SK-N-SH treated with all-trans-retinoic acid at 6 μM for 48 hours (cell line): ENCODE results near the gene DNAH8.

Experiments
- ATAC-seq: fragments of 200-7000 bp; cut with Tn5 transposase; 3 replicates; pipeline ENCODE4 v1.9.1; 2020; ENCODE audit warnings: mild to moderate bottlenecking, moderate library complexity
- ARNTL ChIP-seq: fragments of 450-650 bp; formaldehyde crosslinking; IDR thresholded peaks from 2 replicates; pipeline ENCODE4 v1.5.0; 2020; ENCODE audit warnings: low read depth, mild to moderate bottlenecking, moderate library complexity, borderline replicate concordance
- BACH2 ChIP-seq: fragments of 250-450 bp; sonication (Bioruptor Pico); IDR thresholded peaks from 2 replicates; pipeline ENCODE4 v1.9.0; 2021; ENCODE audit warnings: mild to moderate bottlenecking, borderline replicate concordance
- CSDC2 ChIP-seq: fragments of 250-450 bp; sonication (Bioruptor Pico); IDR thresholded peaks from 2 replicates; pipeline ENCODE4 v1.5.0; 2020; ENCODE audit warnings: mild to moderate bottlenecking, moderate library complexity
- ESRRG ChIP-seq: fragments of 250-450 bp; sonication (Bioruptor Pico); IDR thresholded peaks from 2 replicates; pipeline ENCODE4 v1.6.1; 2021; ENCODE audit warnings: mild to moderate bottlenecking
- GLIS3 ChIP-seq: fragments of 250-450 bp; sonication (Bioruptor Pico); IDR thresholded peaks from 2 replicates; pipeline ENCODE4 v1.5.0; 2020; ENCODE audit warnings: mild to moderate bottlenecking, moderate library complexity
- ISL1 ChIP-seq: fragments of 250-450 bp; sonication (Bioruptor Pico); IDR thresholded peaks from 2 replicates; pipeline ENCODE4 v2.1.2; 2022; ENCODE audit warnings: mild to moderate bottlenecking, moderate library complexity
- OSR1 ChIP-seq: fragments of 250-450 bp; sonication (Bioruptor Pico); IDR thresholded peaks from 2 replicates; pipeline ENCODE4 v1.8.0; 2022; ENCODE audit warnings: moderate library complexity, mild to moderate bottlenecking, inconsistent platforms
- PPARA ChIP-seq: fragments of 250-450 bp; sonication (Bioruptor Pico); IDR thresholded peaks from 2 replicates; pipeline ENCODE4 v1.5.0; 2020; ENCODE audit warnings: mild to moderate bottlenecking, borderline replicate concordance
- RARB ChIP-seq: fragments of 250-450 bp; sonication (Bioruptor Pico); IDR thresholded peaks from 2 replicates; pipeline ENCODE4 v1.8.0; 2021; ENCODE audit warnings: mild to moderate bottlenecking, moderate library complexity
- SNAI2 ChIP-seq: fragments of 250-450 bp; sonication (Bioruptor Pico); IDR thresholded peaks from 2 replicates; pipeline ENCODE4 v1.5.0; 2020; ENCODE audit warnings: mild to moderate bottlenecking, moderate library complexity
- TCF4 ChIP-seq: fragments of 250-450 bp; sonication (Bioruptor Pico); IDR thresholded peaks from 2 replicates; pipeline ENCODE4 v1.8.0; 2021; ENCODE audit warnings: mild to moderate bottlenecking, moderate library complexity, borderline replicate concordance
- TOX ChIP-seq: fragments of 250-450 bp; sonication (Bioruptor Pico); IDR thresholded peaks from 2 replicates; pipeline ENCODE4 v1.8.0; 2021; ENCODE audit warnings: mild to moderate bottlenecking, moderate library complexity, borderline replicate concordance
- ZC3H10 ChIP-seq: fragments of 250-450 bp; sonication (Bioruptor Pico); IDR thresholded peaks from 2 replicates; pipeline ENCODE4 v1.5.1; 2021; ENCODE audit warnings: mild to moderate bottlenecking, moderate library complexity
- ZFP3 ChIP-seq: fragments of 250-450 bp; sonication (Bioruptor Pico); IDR thresholded peaks from 2 replicates; pipeline ENCODE4 v1.5.0; 2020; ENCODE audit warnings: mild to moderate bottlenecking, moderate library complexity
- ZFP30 ChIP-seq: fragments of 450-650 bp; formaldehyde crosslinking; IDR thresholded peaks from 2 replicates; pipeline ENCODE4 v1.5.0; 2022; ENCODE audit warnings: mild to moderate bottlenecking, moderate library complexity
- ZNF565 ChIP-seq: fragments of 450-650 bp; formaldehyde crosslinking; conservative IDR thresholded peaks from 2 replicates; pipeline ENCODE4 v1.5.0; 2020; ENCODE audit warnings: low read depth, mild to moderate bottlenecking, moderate library complexity
- ZNF70 ChIP-seq: fragments of 450-650 bp; formaldehyde crosslinking; IDR thresholded peaks from 2 replicates; pipeline ENCODE4 v1.5.0; 2020; ENCODE audit warnings: mild to moderate bottlenecking, moderate library complexity
- ZNF8 ChIP-seq: fragments of 450-650 bp; formaldehyde crosslinking; IDR thresholded peaks from 2 replicates; pipeline ENCODE4 v1.5.0; 2020; ENCODE audit warnings: mild to moderate bottlenecking, moderate library complexity
- TF ChIP-seq, protein P1 (sequence below): fragments of 250-450 bp; sonication (Bioruptor Pico); IDR thresholded peaks from 2 replicates; pipeline ENCODE4 v1.8.0; 2021; ENCODE audit warnings: low read depth, mild to moderate bottlenecking, moderate library complexity, borderline replicate concordance
- TF ChIP-seq, protein P2 (sequence below): fragments of 250-450 bp; sonication (Bioruptor Pico); IDR thresholded peaks from 2 replicates; pipeline ENCODE4 v1.5.1; 2021; ENCODE audit warnings: mild to moderate bottlenecking, moderate library complexity
- TF ChIP-seq, protein P3 (sequence below): fragments of 250-450 bp; sonication (Bioruptor Pico); IDR thresholded peaks from 2 replicates; pipeline ENCODE4 v1.5.0; 2020; ENCODE audit warnings: mild to moderate bottlenecking, moderate library complexity
- TF ChIP-seq, protein P4 (sequence below): fragments of 250-450 bp; sonication (Bioruptor Pico); IDR thresholded peaks from 2 replicates; pipeline ENCODE4 v1.5.1; 2020; ENCODE audit warnings: low read depth, mild to moderate bottlenecking, moderate library complexity
- TF ChIP-seq, protein P5 (sequence below): fragments of 250-450 bp; sonication (Bioruptor Pico); IDR thresholded peaks from 2 replicates; pipeline ENCODE4 v1.8.0; 2020; ENCODE audit warnings: mild to moderate bottlenecking, moderate library complexity, borderline replicate concordance

DNAH8 gene

DNA sequence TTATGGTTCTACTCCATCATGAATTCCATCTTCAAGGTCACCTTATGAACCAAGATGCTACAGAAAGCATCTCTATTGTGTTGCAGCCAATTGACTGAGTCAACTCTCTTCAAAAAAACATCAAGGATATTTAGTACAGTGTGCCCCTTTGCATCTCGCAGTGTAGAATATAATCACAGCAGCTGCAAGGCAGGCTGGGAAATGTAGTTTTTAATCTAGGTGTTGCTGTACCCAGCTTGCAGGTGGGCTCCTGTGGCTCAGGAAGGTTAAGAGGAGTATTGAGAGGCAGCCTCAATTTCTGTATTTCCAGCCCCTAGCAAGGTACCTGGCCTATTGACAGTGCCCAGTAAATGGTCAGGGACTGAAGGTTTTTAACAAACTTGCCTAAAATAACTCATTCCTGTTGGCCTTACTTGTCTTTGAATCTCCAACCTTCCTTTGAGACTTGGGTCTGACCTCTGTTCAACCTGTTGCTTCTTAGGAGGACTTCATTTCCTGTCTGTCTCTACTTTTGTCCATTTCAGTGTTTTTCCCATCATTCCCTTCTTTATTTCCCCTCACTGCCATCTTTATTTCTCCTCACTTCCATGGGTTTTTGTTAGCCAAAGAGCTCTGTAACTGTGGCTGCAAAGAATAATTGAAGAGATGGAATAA is 150.5 kb downstream of the DNAH8 start:
- TF ChIP-seq, protein P1, sequence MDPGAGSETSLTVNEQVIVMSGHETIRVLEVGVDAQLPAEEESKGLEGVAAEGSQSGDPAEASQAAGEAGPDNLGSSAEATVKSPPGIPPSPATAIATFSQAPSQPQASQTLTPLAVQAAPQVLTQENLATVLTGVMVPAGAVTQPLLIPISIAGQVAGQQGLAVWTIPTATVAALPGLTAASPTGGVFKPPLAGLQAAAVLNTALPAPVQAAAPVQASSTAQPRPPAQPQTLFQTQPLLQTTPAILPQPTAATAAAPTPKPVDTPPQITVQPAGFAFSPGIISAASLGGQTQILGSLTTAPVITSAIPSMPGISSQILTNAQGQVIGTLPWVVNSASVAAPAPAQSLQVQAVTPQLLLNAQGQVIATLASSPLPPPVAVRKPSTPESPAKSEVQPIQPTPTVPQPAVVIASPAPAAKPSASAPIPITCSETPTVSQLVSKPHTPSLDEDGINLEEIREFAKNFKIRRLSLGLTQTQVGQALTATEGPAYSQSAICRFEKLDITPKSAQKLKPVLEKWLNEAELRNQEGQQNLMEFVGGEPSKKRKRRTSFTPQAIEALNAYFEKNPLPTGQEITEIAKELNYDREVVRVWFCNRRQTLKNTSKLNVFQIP (CRISPR knock-in tag), result no peak
- TF ChIP-seq CSDC2 (CRISPR knock-in tag) (no peak), ISL1 (CRISPR knock-in tag) (no peak), ZNF70 (CRISPR knock-in tag) (no peak), TCF4 (no peak), ESRRG (no peak), ZNF565 (CRISPR knock-in tag) (no peak), ZNF8 (no peak), SNAI2 (CRISPR knock-in tag) (no peak), PPARA (CRISPR knock-in tag) (no peak), BACH2 (CRISPR knock-in tag) (no peak), RARB (CRISPR knock-in tag) (no peak), ARNTL (CRISPR knock-in tag) (no peak), ZC3H10 (CRISPR knock-in tag) (no peak), ZFP30 (CRISPR knock-in tag) (no peak)
- TF ChIP-seq, protein P2, sequence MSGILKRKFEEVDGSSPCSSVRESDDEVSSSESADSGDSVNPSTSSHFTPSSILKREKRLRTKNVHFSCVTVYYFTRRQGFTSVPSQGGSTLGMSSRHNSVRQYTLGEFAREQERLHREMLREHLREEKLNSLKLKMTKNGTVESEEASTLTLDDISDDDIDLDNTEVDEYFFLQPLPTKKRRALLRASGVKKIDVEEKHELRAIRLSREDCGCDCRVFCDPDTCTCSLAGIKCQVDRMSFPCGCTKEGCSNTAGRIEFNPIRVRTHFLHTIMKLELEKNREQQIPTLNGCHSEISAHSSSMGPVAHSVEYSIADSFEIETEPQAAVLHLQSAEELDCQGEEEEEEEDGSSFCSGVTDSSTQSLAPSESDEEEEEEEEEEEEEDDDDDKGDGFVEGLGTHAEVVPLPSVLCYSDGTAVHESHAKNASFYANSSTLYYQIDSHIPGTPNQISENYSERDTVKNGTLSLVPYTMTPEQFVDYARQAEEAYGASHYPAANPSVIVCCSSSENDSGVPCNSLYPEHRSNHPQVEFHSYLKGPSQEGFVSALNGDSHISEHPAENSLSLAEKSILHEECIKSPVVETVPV (CRISPR knock-in tag), result no peak
- TF ChIP-seq, protein P3, sequence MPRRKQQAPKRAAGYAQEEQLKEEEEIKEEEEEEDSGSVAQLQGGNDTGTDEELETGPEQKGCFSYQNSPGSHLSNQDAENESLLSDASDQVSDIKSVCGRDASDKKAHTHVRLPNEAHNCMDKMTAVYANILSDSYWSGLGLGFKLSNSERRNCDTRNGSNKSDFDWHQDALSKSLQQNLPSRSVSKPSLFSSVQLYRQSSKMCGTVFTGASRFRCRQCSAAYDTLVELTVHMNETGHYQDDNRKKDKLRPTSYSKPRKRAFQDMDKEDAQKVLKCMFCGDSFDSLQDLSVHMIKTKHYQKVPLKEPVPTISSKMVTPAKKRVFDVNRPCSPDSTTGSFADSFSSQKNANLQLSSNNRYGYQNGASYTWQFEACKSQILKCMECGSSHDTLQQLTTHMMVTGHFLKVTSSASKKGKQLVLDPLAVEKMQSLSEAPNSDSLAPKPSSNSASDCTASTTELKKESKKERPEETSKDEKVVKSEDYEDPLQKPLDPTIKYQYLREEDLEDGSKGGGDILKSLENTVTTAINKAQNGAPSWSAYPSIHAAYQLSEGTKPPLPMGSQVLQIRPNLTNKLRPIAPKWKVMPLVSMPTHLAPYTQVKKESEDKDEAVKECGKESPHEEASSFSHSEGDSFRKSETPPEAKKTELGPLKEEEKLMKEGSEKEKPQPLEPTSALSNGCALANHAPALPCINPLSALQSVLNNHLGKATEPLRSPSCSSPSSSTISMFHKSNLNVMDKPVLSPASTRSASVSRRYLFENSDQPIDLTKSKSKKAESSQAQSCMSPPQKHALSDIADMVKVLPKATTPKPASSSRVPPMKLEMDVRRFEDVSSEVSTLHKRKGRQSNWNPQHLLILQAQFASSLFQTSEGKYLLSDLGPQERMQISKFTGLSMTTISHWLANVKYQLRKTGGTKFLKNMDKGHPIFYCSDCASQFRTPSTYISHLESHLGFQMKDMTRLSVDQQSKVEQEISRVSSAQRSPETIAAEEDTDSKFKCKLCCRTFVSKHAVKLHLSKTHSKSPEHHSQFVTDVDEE (CRISPR knock-in tag), result no peak
- TF ChIP-seq, protein P4, sequence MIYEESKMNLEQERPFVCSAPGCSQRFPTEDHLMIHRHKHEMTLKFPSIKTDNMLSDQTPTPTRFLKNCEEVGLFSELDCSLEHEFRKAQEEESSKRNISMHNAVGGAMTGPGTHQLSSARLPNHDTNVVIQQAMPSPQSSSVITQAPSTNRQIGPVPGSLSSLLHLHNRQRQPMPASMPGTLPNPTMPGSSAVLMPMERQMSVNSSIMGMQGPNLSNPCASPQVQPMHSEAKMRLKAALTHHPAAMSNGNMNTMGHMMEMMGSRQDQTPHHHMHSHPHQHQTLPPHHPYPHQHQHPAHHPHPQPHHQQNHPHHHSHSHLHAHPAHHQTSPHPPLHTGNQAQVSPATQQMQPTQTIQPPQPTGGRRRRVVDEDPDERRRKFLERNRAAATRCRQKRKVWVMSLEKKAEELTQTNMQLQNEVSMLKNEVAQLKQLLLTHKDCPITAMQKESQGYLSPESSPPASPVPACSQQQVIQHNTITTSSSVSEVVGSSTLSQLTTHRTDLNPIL (CRISPR knock-in tag), result no peak
- no peak for ATAC-seq

DNA sequence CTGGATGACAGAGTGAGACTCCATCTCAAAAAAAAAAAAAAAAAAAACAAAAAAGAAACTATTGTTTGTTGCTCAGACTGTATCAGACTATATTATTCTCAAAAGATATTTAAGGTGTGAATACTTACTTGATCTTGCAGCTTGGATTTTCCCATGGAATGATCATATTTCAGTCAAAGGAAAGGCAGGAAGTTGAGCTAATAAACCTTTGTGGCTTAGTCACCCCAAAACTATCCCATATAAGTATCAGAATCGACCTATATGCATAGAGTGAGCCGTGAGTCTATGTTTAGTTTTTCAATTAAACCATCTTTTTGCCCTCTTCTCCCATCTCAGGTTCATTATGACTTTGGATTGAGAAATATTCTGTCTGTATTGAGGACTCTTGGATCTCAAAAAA is 152.6 kb downstream of the DNAH8 start:
- TF ChIP-seq ISL1 (CRISPR knock-in tag), result no peak
- no peak for TF ChIP-seq ZNF70 (CRISPR knock-in tag)
- no peak for TF ChIP-seq ZNF8
- TF ChIP-seq, protein P5, sequence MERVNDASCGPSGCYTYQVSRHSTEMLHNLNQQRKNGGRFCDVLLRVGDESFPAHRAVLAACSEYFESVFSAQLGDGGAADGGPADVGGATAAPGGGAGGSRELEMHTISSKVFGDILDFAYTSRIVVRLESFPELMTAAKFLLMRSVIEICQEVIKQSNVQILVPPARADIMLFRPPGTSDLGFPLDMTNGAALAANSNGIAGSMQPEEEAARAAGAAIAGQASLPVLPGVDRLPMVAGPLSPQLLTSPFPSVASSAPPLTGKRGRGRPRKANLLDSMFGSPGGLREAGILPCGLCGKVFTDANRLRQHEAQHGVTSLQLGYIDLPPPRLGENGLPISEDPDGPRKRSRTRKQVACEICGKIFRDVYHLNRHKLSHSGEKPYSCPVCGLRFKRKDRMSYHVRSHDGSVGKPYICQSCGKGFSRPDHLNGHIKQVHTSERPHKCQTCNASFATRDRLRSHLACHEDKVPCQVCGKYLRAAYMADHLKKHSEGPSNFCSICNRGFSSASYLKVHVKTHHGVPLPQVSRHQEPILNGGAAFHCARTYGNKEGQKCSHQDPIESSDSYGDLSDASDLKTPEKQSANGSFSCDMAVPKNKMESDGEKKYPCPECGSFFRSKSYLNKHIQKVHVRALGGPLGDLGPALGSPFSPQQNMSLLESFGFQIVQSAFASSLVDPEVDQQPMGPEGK (CRISPR knock-in tag), result no peak
- no peak for TF ChIP-seq OSR1 (CRISPR knock-in tag)
- no peak for TF ChIP-seq SNAI2 (CRISPR knock-in tag)
- no peak for TF ChIP-seq ZC3H10 (CRISPR knock-in tag)
- TF ChIP-seq CSDC2 (CRISPR knock-in tag), result no peak
- no peak for TF ChIP-seq ARNTL (CRISPR knock-in tag)
- TF ChIP-seq PPARA (CRISPR knock-in tag), result no peak
- no peak for TF ChIP-seq GLIS3
- TF ChIP-seq ZFP3, result no peak
- no peak for TF ChIP-seq ZFP30 (CRISPR knock-in tag)
- no peak for TF ChIP-seq TOX
- TF ChIP-seq BACH2 (CRISPR knock-in tag), result no peak
- no peak for TF ChIP-seq TCF4
- TF ChIP-seq, protein P2 (CRISPR knock-in tag), result no peak
- TF ChIP-seq ESRRG, result no peak
- TF ChIP-seq, protein P4 (CRISPR knock-in tag), result no peak
- TF ChIP-seq, protein P1 (CRISPR knock-in tag), result no peak
- TF ChIP-seq, all 23 proteins: peak for 0
- ATAC-seq, result no peak
